ENCODE measurements around the gene GPS1. TPM values are rescaled to one million over a fixed set of nuclear protein-coding genes. Genes with fewer than 3 reads are reported as not detected.

Gene GPS1
- total and polyA plus RNA-seq, 2 experiments from 2014 or later, result 136 to 242 TPM

- Histone ChIP-seq H3K36me3 (ENCODE audit: insufficient read depth) (no peaks in the 10 kb centered on the region), H2AFZ (no peak overlapping the region), H3K27me3 (ENCODE audit: insufficient read depth) (no peaks in the 10 kb centered on the region), H3K4me1 (ENCODE audit: insufficient read depth) (peaks cover 9% of the 10 kb centered on the region; the same call in 1 of the 2 replicates), H3K4me3 (peak overlapping the region; percentile 28; the same call in 1 of the 2 replicates), H3K79me2 (replicated peaks; ENCODE audit: insufficient read depth) (peaks cover 8% of the 10 kb centered on the region; the same call in 1 of the 2 replicates), H3F3A (replicated peaks; ENCODE audit: low read depth) (peaks cover 18% of the 10 kb centered on the region), H4K20me1 (replicated peaks; ENCODE audit: insufficient read depth) (no peaks in the 10 kb centered on the region; the same call in 1 of the 2 replicates), H3K27ac (ENCODE audit: low read depth) (0 out of 2 replicates have a peak overlapping the region, but pooled peaks have one; percentile 39), H3K4me2 (peak overlapping the region; percentile 26; the same call in 1 of the 2 replicates), H3K9me2 (ENCODE audit: insufficient read depth) (no peaks in the 10 kb centered on the region)
- no peaks in the 10 kb centered on the region for H3K9me3 Mint-ChIP-seq
- peaks cover 23% of the 10 kb centered on the region for H3K4me1 Mint-ChIP-seq
- peaks cover 10% of the 10 kb centered on the region for H3K27me3 Mint-ChIP-seq (ENCODE audit: insufficient read depth, low read depth, poor library complexity)
- peak; percentile 76 for DNase-seq (ENCODE audit: low spot score)
- no peak overlapping the region for H3K27ac Mint-ChIP-seq
- H3K4me3 Mint-ChIP-seq, result peak overlapping the region; percentile 47
- H3K36me3 Mint-ChIP-seq (ENCODE audit: low read depth), result peaks cover 3% of the 10 kb centered on the region; the same call in 2 of the 3 replicates
- TF ChIP-seq JUNB (IDR thresholded peaks at IDR 0.05; ENCODE audit: unreplicated experiment) (no peak), CREB1 (CRISPR knock-in tag; IDR thresholded peaks at IDR 0.05; ENCODE audit: low read depth) (peak; percentile 17; the same call in 1 of the 2 replicates), POLR2AphosphoS5 (IDR thresholded peaks at IDR 0.05; ENCODE audit: low read depth) (peak; percentile 50; the same call in 1 of the 2 replicates), STAT1 (IDR thresholded peaks at IDR 0.05; ENCODE audit: unreplicated experiment) (no peak), ZNF114 (CRISPR knock-in tag; IDR thresholded peaks at IDR 0.05) (no peak)
- peak; percentile 8 for ATAC-seq
Observed at GRCh38 chr17:82034371-82035011, 17.2 kb upstream of the GPS1 start.

GRCh38 chr17:82035488-82035887, 16.2 kb upstream of the GPS1 start:
- H3K4me3 ChIP-seq, result no peak overlapping the region
- peaks cover 12% of the 10 kb centered on the region for H3K27me3 Mint-ChIP-seq (ENCODE audit: insufficient read depth, low read depth, poor library complexity)
- no peak overlapping the region for H3K27ac Mint-ChIP-seq
- no peak for DNase-seq (ENCODE audit: low spot score)
- H3K4me2 ChIP-seq, result no peak overlapping the region
- peaks cover 8% of the 10 kb centered on the region; the same call in 1 of the 2 replicates for H3K79me2 ChIP-seq (replicated peaks; ENCODE audit: insufficient read depth)
- no peaks in the 10 kb centered on the region; the same call in 1 of the 2 replicates for H4K20me1 ChIP-seq (replicated peaks; ENCODE audit: insufficient read depth)
- peaks cover 3% of the 10 kb centered on the region; the same call in 2 of the 3 replicates for H3K36me3 Mint-ChIP-seq (ENCODE audit: low read depth)
- H3K36me3 ChIP-seq (ENCODE audit: insufficient read depth), result no peaks in the 10 kb centered on the region
- no peak overlapping the region for H3K27ac ChIP-seq (ENCODE audit: low read depth)
- H2AFZ ChIP-seq, result no peak overlapping the region
- ATAC-seq, result no peak
- H3K9me2 ChIP-seq (ENCODE audit: insufficient read depth), result no peaks in the 10 kb centered on the region
- no peaks in the 10 kb centered on the region for H3K27me3 ChIP-seq (ENCODE audit: insufficient read depth)
- no peak for TF ChIP-seq ZNF462 (CRISPR knock-in tag; IDR thresholded peaks at IDR 0.05)
- no peak for TF ChIP-seq ETS1 (IDR thresholded peaks at IDR 0.05)
- peak; percentile 21 for TF ChIP-seq EZH2 (IDR thresholded peaks at IDR 0.05; ENCODE audit: low read depth, unreplicated experiment)
- H3K9me3 Mint-ChIP-seq, result no peaks in the 10 kb centered on the region
- H3K4me1 ChIP-seq (ENCODE audit: insufficient read depth), result peaks cover 9% of the 10 kb centered on the region; the same call in 1 of the 2 replicates
- peaks cover 21% of the 10 kb centered on the region for H3K4me1 Mint-ChIP-seq
- H3K4me3 Mint-ChIP-seq, result peak overlapping the region; percentile 40; the same call in 1 of the 3 replicates
- peaks cover 11% of the 10 kb centered on the region for H3F3A ChIP-seq (replicated peaks; ENCODE audit: low read depth)
